ENCODE data around the gene DUSP28.
"Not testable (repeated sequence)": the region's sequence is repeated elsewhere in the genome, so short reads cannot be mapped to it uniquely, and the experiment has no call there.

Gene DUSP28

DNA sequence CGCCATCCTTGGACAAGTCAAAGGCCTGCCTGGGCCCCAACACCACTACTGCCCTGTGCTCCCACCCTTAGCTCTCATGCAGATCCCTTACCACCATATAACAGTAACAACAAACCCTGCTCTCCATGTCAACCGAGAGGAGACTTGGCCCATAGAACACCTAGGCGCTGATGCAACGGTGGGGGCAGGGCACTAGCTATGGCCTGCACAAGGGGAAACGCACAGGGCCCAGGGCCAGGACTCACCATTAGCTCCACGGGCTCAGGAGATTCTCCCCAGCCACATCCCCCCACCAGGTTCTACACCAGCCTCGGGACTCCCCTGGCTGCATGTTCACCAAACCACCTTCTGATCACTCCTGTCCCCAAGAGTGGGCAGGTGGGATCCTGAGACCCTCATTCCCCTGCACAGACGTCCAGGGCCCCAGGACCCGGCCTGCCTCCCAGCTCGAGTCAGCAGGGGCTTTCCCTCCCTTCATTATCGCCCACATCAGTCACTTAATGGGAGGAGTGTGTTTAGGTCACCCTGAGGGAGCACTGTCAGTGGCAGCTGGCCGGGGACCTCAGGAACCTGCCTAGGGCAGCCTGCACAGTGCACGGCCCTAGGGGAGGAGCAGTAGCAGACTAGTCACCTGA, 31.6 kb upstream of the DUSP28 start:
- no peak for DNase-seq

- no peak for DNase-seq
Observed at GRCh38 chr2:240529344-240529999, 30.7 kb upstream of the DUSP28 start.

DNA sequence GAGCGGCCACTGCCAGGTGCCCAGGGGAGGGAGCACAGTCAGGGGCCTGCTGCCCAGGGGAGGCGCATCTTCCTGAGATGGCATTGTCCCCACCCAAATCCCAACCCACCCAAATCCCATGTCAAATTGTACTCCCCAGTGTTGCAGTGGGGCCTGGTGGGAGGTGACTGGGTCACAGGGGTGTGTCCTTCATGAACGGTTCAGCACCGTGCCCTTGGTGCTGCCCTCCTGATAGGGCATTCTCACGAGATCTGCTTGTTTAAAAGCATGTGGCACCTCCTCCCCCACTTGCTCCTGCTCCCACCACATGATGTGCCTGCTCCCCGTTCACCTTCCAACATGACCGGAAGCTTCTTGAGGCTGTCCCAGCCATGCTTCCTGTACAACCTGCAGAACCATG, 30.0 kb upstream of the DUSP28 start:
- DNase-seq: no peak

- no peak for DNase-seq
Observed at GRCh38 chr2:240531038-240531437, 29.1 kb upstream of the DUSP28 start.

DNA sequence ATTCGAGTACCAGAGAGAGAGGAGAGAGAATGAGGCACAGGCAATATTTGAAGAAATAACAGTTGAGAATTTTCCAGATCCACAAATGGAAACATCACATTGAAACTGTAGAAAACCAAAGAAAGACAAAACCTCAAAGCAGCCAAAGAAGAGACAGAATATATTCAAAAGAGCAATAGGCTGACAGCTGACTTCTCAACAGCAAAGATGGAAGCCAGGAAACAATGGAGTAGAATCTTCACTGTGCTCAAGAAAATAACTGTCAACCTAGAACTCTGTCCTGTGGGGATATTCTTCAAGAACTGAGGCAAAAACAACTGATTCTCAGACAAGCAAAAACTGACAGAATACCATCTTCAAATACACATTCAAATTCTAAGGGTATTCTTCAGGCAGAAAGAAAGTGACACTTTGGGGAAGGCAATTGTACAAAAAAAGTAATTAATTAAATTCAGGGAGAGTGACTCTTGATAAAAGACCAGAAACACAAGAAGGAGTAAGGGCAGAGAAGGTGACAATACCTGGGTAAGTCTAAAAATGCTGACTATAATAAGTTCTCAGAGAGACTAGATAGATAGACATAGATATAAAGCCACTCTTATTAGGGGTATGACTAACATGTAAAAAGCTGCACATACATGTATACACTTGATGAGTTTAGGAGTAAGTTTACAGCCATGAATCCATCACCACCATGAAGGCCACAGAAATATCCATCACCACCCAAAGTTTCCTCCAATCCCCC, 28.0 kb upstream of the DUSP28 start:
- DNase-seq: no peak

- DNase-seq: no peak
Observed at GRCh38 chr2:240538031-240538780, 22.0 kb upstream of the DUSP28 start.

GRCh38 chr2:240539101-240539500, 21.1 kb upstream of the DUSP28 start:
- not testable (repeated sequence) for DNase-seq

- DNase-seq: no peak
Observed at GRCh38 chr2:240539906-240540305, 20.3 kb upstream of the DUSP28 start.

GRCh38 chr2:240551288-240551687, 8.9 kb upstream of the DUSP28 start:
- no peak for DNase-seq

- no peak for DNase-seq
Observed at GRCh38 chr2:240551811-240552210, 8.3 kb upstream of the DUSP28 start.

- DNase-seq: no peak
Observed at GRCh38 chr2:240553956-240554480, 6.1 kb upstream of the DUSP28 start.

GRCh38 chr2:240554767-240555493, 5.2 kb upstream of the DUSP28 start:
- DNase-seq: no peak

- no peak for DNase-seq
Observed at GRCh38 chr2:240555541-240556250, 4.5 kb upstream of the DUSP28 start.

- DNase-seq: peak; percentile 44
Observed at GRCh38 chr2:240556553-240557100, 3.5 kb upstream of the DUSP28 start.

DNA sequence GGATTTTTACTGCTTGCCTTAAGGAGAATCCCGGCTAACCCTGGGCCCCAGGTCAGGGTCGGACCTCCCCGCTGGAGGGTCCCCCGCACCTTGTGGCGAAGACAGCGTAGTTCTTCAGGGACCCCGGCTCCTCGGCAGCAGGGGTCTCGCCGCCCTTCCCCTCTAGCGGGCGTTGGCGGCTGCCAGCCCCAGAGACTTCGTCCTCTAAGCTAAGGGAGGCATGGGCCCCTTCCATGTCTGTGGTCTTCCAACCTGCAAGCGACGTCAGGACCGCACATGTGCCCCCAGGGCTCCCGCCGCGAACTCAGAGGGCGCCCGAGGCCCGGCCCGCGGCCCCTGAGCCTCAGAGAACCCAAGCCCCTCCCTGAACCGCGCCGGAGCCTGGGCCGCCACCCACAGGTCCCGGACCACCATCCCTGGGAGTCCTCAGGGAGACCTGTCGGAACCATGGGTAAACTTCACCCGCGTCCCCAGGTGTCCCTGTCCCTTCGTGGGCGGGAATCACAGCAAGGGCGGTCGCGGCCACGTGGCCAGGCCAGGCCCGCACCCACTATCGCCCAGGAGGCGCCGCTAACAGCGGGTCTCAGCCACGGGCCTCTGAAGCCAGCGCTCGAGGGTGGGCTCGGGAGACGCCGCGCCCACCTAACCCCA, 2.9 kb upstream of the DUSP28 start:
- no peak for DNase-seq

- DNase-seq: peak; percentile 79
Observed at GRCh38 chr2:240557808-240558207, 2.3 kb upstream of the DUSP28 start, which contains the start of gene ANKMY1. TSS of gene ANKMY1 (minus strand) at chr2:240557988. CDS start at chr2:240557335, 653 bp downstream.

GRCh38 chr2:240558236-240558761, 1.9 kb upstream of the DUSP28 start:
- DNase-seq: no peak

DNA sequence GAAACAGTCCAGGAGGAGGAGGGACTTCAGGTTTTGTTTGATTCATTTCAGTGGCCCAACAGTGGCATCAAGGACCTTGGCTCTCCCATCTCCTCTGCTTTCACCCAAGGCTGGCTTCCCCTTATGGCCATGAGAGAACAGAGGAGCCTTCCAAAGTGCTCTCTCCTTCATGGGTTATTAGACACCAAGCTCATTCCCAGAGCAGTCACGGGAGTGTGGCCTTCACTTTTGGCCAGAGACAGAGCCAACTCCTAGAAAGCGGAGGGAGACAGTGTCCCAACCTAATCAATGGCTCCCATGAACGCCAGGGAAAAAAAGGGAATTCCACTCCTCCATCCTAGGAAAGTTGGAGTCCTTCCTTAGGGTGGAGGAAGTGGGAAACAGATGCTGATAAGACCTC, 871 bp upstream of the DUSP28 start:
- no peak for DNase-seq

- peak; percentile 99 for DNase-seq
Observed at GRCh38 chr2:240560480-240561324, 545 bp downstream of the DUSP28 start.

Data from inflammatory macrophage treated with lipopolysaccharide for 4 hours (primary cell).